GM21825 (cell line): ENCODE data around the gene DIP2A.
"Not testable (repeated sequence)": the region's sequence is repeated elsewhere in the genome, so short reads cannot be mapped to it uniquely, and the experiment has no call there.

Experiments
- ATAC-seq: cut with Tn5 transposase; IDR thresholded peaks from one replicate; pipeline ENCODE4 v1.9.1; 2021; ENCODE audit warnings: mild to moderate bottlenecking, moderate library complexity; ENCODE audit not compliant: unreplicated experiment

DIP2A gene

GRCh38 chr21:46579394-46579793 lies 120.7 kb downstream of the DIP2A start:
- not testable (repeated sequence) for ATAC-seq

- no peak for ATAC-seq
Observed at GRCh38 chr21:46581780-46582307, 123.2 kb downstream of the DIP2A start.

GRCh38 chr21:46585191-46585953 lies 126.7 kb downstream of the DIP2A start:
- ATAC-seq = no peak

- ATAC-seq = no peak
Observed at GRCh38 chr21:46594276-46594675, 135.6 kb downstream of the DIP2A start.

GRCh38 chr21:46596201-46596600 lies 137.5 kb downstream of the DIP2A start:
- no peak for ATAC-seq

- no peak for ATAC-seq
Observed at GRCh38 chr21:46597031-46597430, 138.3 kb downstream of the DIP2A start.

GRCh38 chr21:46597896-46598343 lies 139.2 kb downstream of the DIP2A start:
- ATAC-seq = no peak

GRCh38 chr21:46598581-46599572 lies 140.2 kb downstream of the DIP2A start:
- no peak for ATAC-seq

GRCh38 chr21:46600305-46600704 lies 141.6 kb downstream of the DIP2A start:
- no peak for ATAC-seq

- no peak for ATAC-seq
Observed at GRCh38 chr21:46600978-46601377, 142.3 kb downstream of the DIP2A start.

- ATAC-seq = no peak
Observed at GRCh38 chr21:46603228-46603627, 144.5 kb downstream of the DIP2A start.

GRCh38 chr21:46604329-46604974 lies 145.8 kb downstream of the DIP2A start:
- no peak for ATAC-seq

GRCh38 chr21:46604975-46605766 lies 146.5 kb downstream of the DIP2A start, which contains the start of gene S100B:
S100B (minus strand) TSS chr21:46605082; CDS start chr21:46602415, 2,667 bp downstream.
- no peak for ATAC-seq

GRCh38 chr21:46605767-46606426 lies 147.2 kb downstream of the DIP2A start:
- peak; percentile 60 for ATAC-seq

- peak; percentile 8 for ATAC-seq
Observed at GRCh38 chr21:46606427-46606813, 147.7 kb downstream of the DIP2A start.

- no peak for ATAC-seq
Observed at GRCh38 chr21:46607636-46608035, 148.9 kb downstream of the DIP2A start.

GRCh38 chr21:46608672-46609111 lies 150.0 kb downstream of the DIP2A start:
- ATAC-seq = no peak

GRCh38 chr21:46610018-46610701 lies 151.5 kb downstream of the DIP2A start:
- ATAC-seq = no peak

GRCh38 chr21:46613391-46613790 lies 154.7 kb downstream of the DIP2A start:
- no peak for ATAC-seq
